ENCODE measurements around the gene DCAF6.
A peak's percentile ranks its signal among the peaks of the same experiment; 100 is the strongest.

The DCAF6 gene

GRCh38 chr1:168102487-168102886 is 166.0 kb downstream of the DCAF6 start:
- peaks cover 1% of the 10 kb centered on the region for H3K79me1 ChIP-seq (ENCODE audit: low read length)
- no peak for DNase-seq
- H3K27ac ChIP-seq (ENCODE audit: low read depth, low read length): no peak overlapping the region
- H3K56ac ChIP-seq (ENCODE audit: low read length): no peak overlapping the region
- H4K8ac ChIP-seq (ENCODE audit: low read depth, low read length): no peak overlapping the region
- H2BK15ac ChIP-seq (replicated peaks; ENCODE audit: low read depth): no peak overlapping the region
- WGBS (ENCODE audit: extremely low coverage, insufficient coverage, low lambda C conversion rate): no CpG with 5 or more reads among the region's 1 CpG
- no peaks in the 10 kb centered on the region for H3K27me3 ChIP-seq (ENCODE audit: insufficient read depth, low read length, poor library complexity)
- H3K4me1 ChIP-seq (ENCODE audit: control insufficient read depth, low read depth, low read length): no peaks in the 10 kb centered on the region
- no peak overlapping the region for H2BK120ac ChIP-seq (ENCODE audit: low read depth, low read length)
- no peak overlapping the region for H3K18ac ChIP-seq (ENCODE audit: low read length)
- no peak overlapping the region for H2AK5ac ChIP-seq (ENCODE audit: low read length)
- H3K36me3 ChIP-seq (ENCODE audit: control insufficient read depth, insufficient read depth, low read length): no peaks in the 10 kb centered on the region
- no peak overlapping the region for H3K4me3 ChIP-seq (ENCODE audit: low read length)
- H3K4ac ChIP-seq (ENCODE audit: low read depth, low read length): no peak overlapping the region
- H3K9ac ChIP-seq (ENCODE audit: low read length): no peak overlapping the region
- H4K5ac ChIP-seq (ENCODE audit: low read length): no peak overlapping the region
- H3K4me2 ChIP-seq (ENCODE audit: low read length): no peak overlapping the region
- no peak overlapping the region for H2BK5ac ChIP-seq (ENCODE audit: low read length)
- H3K23ac ChIP-seq (ENCODE audit: low read length): no peak overlapping the region
- H3K79me2 ChIP-seq (ENCODE audit: control insufficient read depth, insufficient read depth, low read length): no peaks in the 10 kb centered on the region

DNA sequence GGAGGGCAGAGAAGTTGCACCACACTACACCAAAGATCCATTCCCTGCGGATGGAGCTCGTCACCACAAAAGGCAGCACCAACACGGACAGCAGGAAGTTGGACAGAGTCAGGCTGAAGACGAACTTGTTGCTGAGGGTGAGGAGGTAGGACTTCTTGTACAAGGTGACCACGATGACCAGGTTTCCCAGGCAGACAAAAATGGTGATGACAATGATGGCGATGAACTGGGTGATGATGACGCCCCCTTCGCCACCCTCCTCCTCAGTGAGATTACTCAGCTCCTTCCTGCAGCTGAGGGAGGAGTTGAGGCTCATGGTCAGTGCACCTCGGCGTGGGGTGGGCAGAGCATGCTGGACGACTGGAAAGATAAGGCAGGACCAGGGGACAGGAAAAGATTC is 168.1 kb downstream of the DCAF6 start:
- Histone ChIP-seq H2BK15ac (replicated peaks; ENCODE audit: low read depth) (no peak overlapping the region), H3K9ac (ENCODE audit: low read length) (no peak overlapping the region), H3K27me3 (ENCODE audit: insufficient read depth, low read length, poor library complexity) (no peaks in the 10 kb centered on the region), H3K18ac (ENCODE audit: low read length) (no peak overlapping the region), H3K23ac (ENCODE audit: low read length) (no peak overlapping the region), H3K56ac (ENCODE audit: low read length) (no peak overlapping the region), H3K4me3 (ENCODE audit: low read length) (no peak overlapping the region), H2BK5ac (ENCODE audit: low read length) (no peak overlapping the region), H3K79me1 (ENCODE audit: low read length) (peaks cover 1% of the 10 kb centered on the region), H4K8ac (ENCODE audit: low read depth, low read length) (no peak overlapping the region), H3K4ac (ENCODE audit: low read depth, low read length) (no peak overlapping the region), H2BK120ac (ENCODE audit: low read depth, low read length) (no peak overlapping the region), H3K4me1 (ENCODE audit: control insufficient read depth, low read depth, low read length) (no peaks in the 10 kb centered on the region), H3K79me2 (ENCODE audit: control insufficient read depth, insufficient read depth, low read length) (no peaks in the 10 kb centered on the region), H3K36me3 (ENCODE audit: control insufficient read depth, insufficient read depth, low read length) (no peaks in the 10 kb centered on the region), H4K5ac (ENCODE audit: low read length) (no peak overlapping the region), H3K4me2 (ENCODE audit: low read length) (no peak overlapping the region), H3K27ac (ENCODE audit: low read depth, low read length) (no peak overlapping the region), H2AK5ac (ENCODE audit: low read length) (no peak overlapping the region)
- DNase-seq: no peak
- no CpG with 5 or more reads among the region's 11 CpGs for WGBS (ENCODE audit: extremely low coverage, insufficient coverage, low lambda C conversion rate)

- no peak overlapping the region for H2AK5ac ChIP-seq (ENCODE audit: low read length)
- no peaks in the 10 kb centered on the region for H3K36me3 ChIP-seq (ENCODE audit: control insufficient read depth, insufficient read depth, low read length)
- no peak overlapping the region for H2BK15ac ChIP-seq (replicated peaks; ENCODE audit: low read depth)
- H3K27ac ChIP-seq (ENCODE audit: low read depth, low read length): no peak overlapping the region
- H3K4me2 ChIP-seq (ENCODE audit: low read length): no peak overlapping the region
- peak overlapping the region; percentile 5 for H3K56ac ChIP-seq (ENCODE audit: low read length)
- DNase-seq: no peak
- H3K18ac ChIP-seq (ENCODE audit: low read length): no peak overlapping the region
- H3K79me1 ChIP-seq (ENCODE audit: low read length): peaks cover 1% of the 10 kb centered on the region
- no peaks in the 10 kb centered on the region for H3K4me1 ChIP-seq (ENCODE audit: control insufficient read depth, low read depth, low read length)
- H3K23ac ChIP-seq (ENCODE audit: low read length): no peak overlapping the region
- H4K5ac ChIP-seq (ENCODE audit: low read length): no peak overlapping the region
- H2BK5ac ChIP-seq (ENCODE audit: low read length): no peak overlapping the region
- no peak overlapping the region for H4K8ac ChIP-seq (ENCODE audit: low read depth, low read length)
- H2BK120ac ChIP-seq (ENCODE audit: low read depth, low read length): no peak overlapping the region
- no peaks in the 10 kb centered on the region for H3K79me2 ChIP-seq (ENCODE audit: control insufficient read depth, insufficient read depth, low read length)
- no CpG with 5 or more reads among the region's 6 CpGs for WGBS (ENCODE audit: extremely low coverage, insufficient coverage, low lambda C conversion rate)
- no peak overlapping the region for H3K4me3 ChIP-seq (ENCODE audit: low read length)
- no peaks in the 10 kb centered on the region for H3K27me3 ChIP-seq (ENCODE audit: insufficient read depth, low read length, poor library complexity)
- no peak overlapping the region for H3K9ac ChIP-seq (ENCODE audit: low read length)
- no peak overlapping the region for H3K4ac ChIP-seq (ENCODE audit: low read depth, low read length)
These were observed 169.4 kb downstream of the DCAF6 start for GRCh38 chr1:168105846-168106245.

DNA sequence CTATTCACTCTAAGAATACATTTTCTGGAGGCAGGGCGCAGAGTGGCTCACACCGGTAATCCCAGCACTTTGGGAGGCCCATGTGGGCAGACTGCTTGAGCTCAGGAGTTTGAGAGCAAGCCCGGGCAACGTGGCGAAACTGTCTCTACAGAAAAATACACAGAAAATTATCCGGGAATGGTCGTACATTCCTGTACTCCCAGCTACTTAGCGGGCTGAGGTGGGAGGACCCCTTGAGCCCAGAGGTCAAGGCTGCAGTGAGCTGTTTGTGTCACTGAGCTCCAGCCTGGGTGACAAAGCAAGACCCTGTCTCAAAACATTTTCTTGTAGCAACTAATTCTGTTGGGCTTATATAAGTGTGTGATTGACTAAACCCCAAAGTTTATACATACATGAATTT is 169.8 kb downstream of the DCAF6 start:
- H2BK5ac ChIP-seq (ENCODE audit: low read length): no peak overlapping the region
- no peak overlapping the region for H3K4ac ChIP-seq (ENCODE audit: low read depth, low read length)
- H2BK15ac ChIP-seq (replicated peaks; ENCODE audit: low read depth): no peak overlapping the region
- H3K23ac ChIP-seq (ENCODE audit: low read length): no peak overlapping the region
- no peak overlapping the region for H4K8ac ChIP-seq (ENCODE audit: low read depth, low read length)
- H3K79me1 ChIP-seq (ENCODE audit: low read length): peaks cover 1% of the 10 kb centered on the region
- H2BK120ac ChIP-seq (ENCODE audit: low read depth, low read length): no peak overlapping the region
- H3K4me3 ChIP-seq (ENCODE audit: low read length): no peak overlapping the region
- no peak overlapping the region for H3K9ac ChIP-seq (ENCODE audit: low read length)
- peaks cover 2% of the 10 kb centered on the region for H3K4me1 ChIP-seq (ENCODE audit: control insufficient read depth, low read depth, low read length)
- H3K27ac ChIP-seq (ENCODE audit: low read depth, low read length): no peak overlapping the region
- no peak overlapping the region for H3K4me2 ChIP-seq (ENCODE audit: low read length)
- WGBS (ENCODE audit: extremely low coverage, insufficient coverage, low lambda C conversion rate): no CpG with 5 or more reads among the region's 8 CpGs
- H3K27me3 ChIP-seq (ENCODE audit: insufficient read depth, low read length, poor library complexity): no peaks in the 10 kb centered on the region
- no peak overlapping the region for H3K18ac ChIP-seq (ENCODE audit: low read length)
- no peak overlapping the region for H2AK5ac ChIP-seq (ENCODE audit: low read length)
- DNase-seq: no peak
- no peak overlapping the region for H4K5ac ChIP-seq (ENCODE audit: low read length)
- H3K79me2 ChIP-seq (ENCODE audit: control insufficient read depth, insufficient read depth, low read length): no peaks in the 10 kb centered on the region
- no peaks in the 10 kb centered on the region for H3K36me3 ChIP-seq (ENCODE audit: control insufficient read depth, insufficient read depth, low read length)
- peak overlapping the region; percentile 5 for H3K56ac ChIP-seq (ENCODE audit: low read length)

- DNase-seq: peak; percentile 95
- no peak overlapping the region for H3K56ac ChIP-seq (ENCODE audit: low read length)
- H3K4me3 ChIP-seq (ENCODE audit: low read length): no peak overlapping the region
- no peaks in the 10 kb centered on the region for H3K79me2 ChIP-seq (ENCODE audit: control insufficient read depth, insufficient read depth, low read length)
- no peak overlapping the region for H4K8ac ChIP-seq (ENCODE audit: low read depth, low read length)
- no peak overlapping the region for H4K5ac ChIP-seq (ENCODE audit: low read length)
- peaks cover 1% of the 10 kb centered on the region for H3K79me1 ChIP-seq (ENCODE audit: low read length)
- no peaks in the 10 kb centered on the region for H3K27me3 ChIP-seq (ENCODE audit: insufficient read depth, low read length, poor library complexity)
- H3K27ac ChIP-seq (ENCODE audit: low read depth, low read length): no peak overlapping the region
- no peak overlapping the region for H3K4me2 ChIP-seq (ENCODE audit: low read length)
- H3K4ac ChIP-seq (ENCODE audit: low read depth, low read length): no peak overlapping the region
- H3K23ac ChIP-seq (ENCODE audit: low read length): no peak overlapping the region
- H2BK5ac ChIP-seq (ENCODE audit: low read length): no peak overlapping the region
- H2BK120ac ChIP-seq (ENCODE audit: low read depth, low read length): no peak overlapping the region
- no peak overlapping the region for H2AK5ac ChIP-seq (ENCODE audit: low read length)
- H3K36me3 ChIP-seq (ENCODE audit: control insufficient read depth, insufficient read depth, low read length): no peaks in the 10 kb centered on the region
- H3K18ac ChIP-seq (ENCODE audit: low read length): no peak overlapping the region
- H2BK15ac ChIP-seq (replicated peaks; ENCODE audit: low read depth): no peak overlapping the region
- H3K4me1 ChIP-seq (ENCODE audit: control insufficient read depth, low read depth, low read length): peaks cover 2% of the 10 kb centered on the region
- H3K9ac ChIP-seq (ENCODE audit: low read length): no peak overlapping the region
- no CpG with 5 or more reads among the region's 7 CpGs for WGBS (ENCODE audit: extremely low coverage, insufficient coverage, low lambda C conversion rate)
These were observed 174.5 kb downstream of the DCAF6 start for GRCh38 chr1:168110896-168111545.

DNA sequence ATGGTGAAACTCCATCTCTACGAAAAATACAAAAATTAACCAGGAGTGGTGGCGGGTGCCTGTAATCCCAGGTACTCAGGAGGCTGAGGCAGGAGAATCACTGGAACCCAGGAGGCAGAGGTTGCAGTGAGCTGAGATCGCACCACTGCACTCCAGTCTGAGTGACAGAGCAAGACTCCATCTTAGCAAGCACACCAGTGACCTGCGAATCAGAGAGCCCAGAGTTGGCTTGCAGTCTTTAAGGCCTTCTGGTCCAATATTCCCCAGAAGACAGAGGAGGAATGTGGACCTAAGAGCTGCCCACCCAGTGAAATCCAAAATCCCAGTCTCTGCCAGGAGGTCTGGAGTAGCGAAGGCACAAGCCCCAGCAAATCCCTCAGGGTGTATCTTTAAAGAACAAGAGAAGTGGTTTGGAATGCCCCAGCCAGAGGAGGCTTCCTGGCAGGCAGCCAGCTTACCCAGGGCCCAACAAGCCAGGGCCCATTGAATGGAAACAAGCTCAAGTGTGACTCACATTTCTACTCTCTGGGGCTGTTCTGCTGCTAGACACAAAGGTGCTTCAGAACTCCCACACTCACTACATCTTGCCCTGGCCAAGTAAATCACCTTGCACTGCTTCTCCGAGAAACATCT is 176.3 kb downstream of the DCAF6 start:
- DNase-seq: peak; percentile 77
- Histone ChIP-seq H3K27ac (ENCODE audit: low read depth, low read length) (peak overlapping the region; percentile 44), H3K56ac (ENCODE audit: low read length) (no peak overlapping the region)

More for the DNA sequence above, 176.3 kb downstream of the DCAF6 start:
- no peak overlapping the region for H3K4me3 ChIP-seq (ENCODE audit: low read length)
- no peaks in the 10 kb centered on the region for H3K79me2 ChIP-seq (ENCODE audit: control insufficient read depth, insufficient read depth, low read length)
- no peak overlapping the region for H3K9ac ChIP-seq (ENCODE audit: low read length)
- no peak overlapping the region for H3K4me2 ChIP-seq (ENCODE audit: low read length)
- H3K79me1 ChIP-seq (ENCODE audit: low read length): peaks cover 2% of the 10 kb centered on the region
- H3K18ac ChIP-seq (ENCODE audit: low read length): no peak overlapping the region
- no peak overlapping the region for H2BK5ac ChIP-seq (ENCODE audit: low read length)
- no peak overlapping the region for H3K23ac ChIP-seq (ENCODE audit: low read length)
- no peak overlapping the region for H2AK5ac ChIP-seq (ENCODE audit: low read length)
- WGBS (ENCODE audit: extremely low coverage, insufficient coverage, low lambda C conversion rate): no CpG with 5 or more reads among the region's 6 CpGs
- H4K5ac ChIP-seq (ENCODE audit: low read length): no peak overlapping the region
- no peak overlapping the region for H2BK15ac ChIP-seq (replicated peaks; ENCODE audit: low read depth)
- no peaks in the 10 kb centered on the region for H3K36me3 ChIP-seq (ENCODE audit: control insufficient read depth, insufficient read depth, low read length)
- H3K4ac ChIP-seq (ENCODE audit: low read depth, low read length): no peak overlapping the region
- no peaks in the 10 kb centered on the region for H3K27me3 ChIP-seq (ENCODE audit: insufficient read depth, low read length, poor library complexity)
- H2BK120ac ChIP-seq (ENCODE audit: low read depth, low read length): no peak overlapping the region
- H4K8ac ChIP-seq (ENCODE audit: low read depth, low read length): peak overlapping the region; percentile 42
- H3K4me1 ChIP-seq (ENCODE audit: control insufficient read depth, low read depth, low read length): peaks cover 2% of the 10 kb centered on the region

Measured in mesendoderm (in vitro differentiated cells).